HepG2 (cell line): ENCODE data around the gene GDAP1L1. TPM values are rescaled to one million over a fixed set of nuclear protein-coding genes. Genes with fewer than 3 reads are reported as not detected.
A peak's percentile ranks its signal among the peaks of the same experiment; 100 is the strongest.

Source experiments
- ELF3 ChIP-seq: IDR thresholded peaks from 2 replicates; pipeline ENCODE4 v1.6.1; 2016; ENCODE audit warnings: missing genetic modification reagents, missing compliant biosample characterization
- FOXA3 ChIP-seq: IDR thresholded peaks from 2 replicates; pipeline ENCODE4 v1.6.1; 2016; ENCODE audit warnings: missing genetic modification reagents, missing compliant biosample characterization
- HCFC1 ChIP-seq: fragments of 150-350 bp; IDR thresholded peaks from 2 replicates; pipeline ENCODE4 v1.6.1; 2014; ENCODE audit warnings: low read depth, low read length
- HDAC2 ChIP-seq: sonication (generic); formaldehyde crosslinking; IDR thresholded peaks from 2 replicates; pipeline ENCODE4 v1.4.0; 2020; ENCODE audit warnings: missing genetic modification reagents
- IKZF5 ChIP-seq: IDR thresholded peaks from 2 replicates; pipeline ENCODE4 v1.6.1; 2018; ENCODE audit warnings: missing genetic modification reagents, mild to moderate bottlenecking, missing compliant biosample characterization
- ISL2 ChIP-seq: sonication (generic); formaldehyde crosslinking; IDR thresholded peaks from 2 replicates; pipeline ENCODE4 v1.5.0; 2020; ENCODE audit warnings: missing genetic modification reagents
- KDM6A ChIP-seq: IDR thresholded peaks from 2 replicates; pipeline ENCODE4 v1.6.1; 2016; ENCODE audit warnings: low read depth
- MATR3 ChIP-seq: sonication (generic); formaldehyde crosslinking; IDR thresholded peaks from 2 replicates; pipeline ENCODE4 v1.4.0; 2020; ENCODE audit warnings: missing genetic modification reagents
- MTF2 ChIP-seq: sonication (generic); formaldehyde crosslinking; IDR thresholded peaks from 2 replicates; pipeline ENCODE4 v1.5.0; 2020; ENCODE audit warnings: missing genetic modification reagents, borderline replicate concordance
- SIN3A ChIP-seq: IDR thresholded peaks from 2 replicates; pipeline ENCODE4 v1.6.1; 2011; ENCODE audit warnings: low read depth, mild to moderate bottlenecking, control low read depth, low read length, borderline replicate concordance
- SMARCC2 ChIP-seq: fragments of 450-650 bp; IDR thresholded peaks from 2 replicates; pipeline ENCODE4 v1.6.1; 2017; ENCODE audit warnings: antibody characterized with exemption, mild to moderate bottlenecking
- U2AF1 ChIP-seq: fragments of 200-400 bp; formaldehyde crosslinking; optimal IDR thresholded peaks from 2 replicates; pipeline ENCODE3; 2017; ENCODE audit warnings: mild to moderate bottlenecking, low read depth, low read length
- ZBTB7B ChIP-seq: sonication (generic); formaldehyde crosslinking; IDR thresholded peaks from 2 replicates; pipeline ENCODE4 v1.4.0; 2020; ENCODE audit warnings: missing genetic modification reagents
- ZNF326 ChIP-seq: sonication (generic); formaldehyde crosslinking; IDR thresholded peaks from 2 replicates; pipeline ENCODE4 v1.4.0; 2020; ENCODE audit warnings: missing genetic modification reagents, borderline replicate concordance
- ZNF788 ChIP-seq: sonication (generic); formaldehyde crosslinking; IDR thresholded peaks from 2 replicates; pipeline ENCODE4 v1.5.0; 2020; ENCODE audit warnings: mild to moderate bottlenecking, missing genetic modification reagents, borderline replicate concordance
- ZSCAN29 ChIP-seq: sonication (generic); formaldehyde crosslinking; conservative IDR thresholded peaks from 2 replicates; pipeline ENCODE4 v1.4.0; 2020; ENCODE audit warnings: mild to moderate bottlenecking, missing genetic modification reagents
- polyA plus RNA-seq, 8 experiments: library from polyadenylated mRNA; depleted of rRNA in 3 of 8; stranded (reverse) in 7 of 8; unstranded in 1 of 8; fragments of >200 nt; fragmentation: Illumina TruSeq in 4 of 8; extraction: Trizol in 4 of 8; gene quantifications; 2 replicates each; pipeline versions ENCODE4 v1.2.1 to v1.2.3, GENCODE V29; 2011 to 2016; ENCODE audit warnings: low read depth in 4 of 8, missing spikeins in 1 of 8, mixed read lengths in 1 of 8; ENCODE audit not compliant: insufficient read depth in 1 of 8
- total RNA-seq, 5 experiments: library from RNA; depleted of rRNA; stranded (reverse); fragments of >200 nt; fragmentation: Illumina TruSeq; extraction: Trizol; gene quantifications; 2 replicates each; pipeline ENCODE4 v1.2.3, GENCODE V29; 2016; ENCODE audit warnings: low read depth in 1 of 5
- TF ChIP-seq, protein P1 (sequence below): sonication (generic); formaldehyde crosslinking; IDR thresholded peaks from 2 replicates; pipeline ENCODE4 v1.5.1; 2020; ENCODE audit warnings: mild to moderate bottlenecking, missing genetic modification reagents, moderate library complexity
- TF ChIP-seq, protein P2 (sequence below): IDR thresholded peaks from 2 replicates; pipeline ENCODE4 v1.6.1; 2012; ENCODE audit warnings: low read depth, low read length, improper control_type of control experiment
- TF ChIP-seq, protein P3 (sequence below): sonication (generic); formaldehyde crosslinking; IDR thresholded peaks from 2 replicates; pipeline ENCODE4 v1.8.1; 2023; ENCODE audit warnings: mild to moderate bottlenecking, missing genetic modification reagents, borderline replicate concordance

Gene GDAP1L1
- total and polyA plus RNA-seq, 2 of the 13 experiments (the other 11 are each of a cell fraction or from before 2014, with no cell fraction given), result 0.04 TPM; not detected in 1

DNA sequence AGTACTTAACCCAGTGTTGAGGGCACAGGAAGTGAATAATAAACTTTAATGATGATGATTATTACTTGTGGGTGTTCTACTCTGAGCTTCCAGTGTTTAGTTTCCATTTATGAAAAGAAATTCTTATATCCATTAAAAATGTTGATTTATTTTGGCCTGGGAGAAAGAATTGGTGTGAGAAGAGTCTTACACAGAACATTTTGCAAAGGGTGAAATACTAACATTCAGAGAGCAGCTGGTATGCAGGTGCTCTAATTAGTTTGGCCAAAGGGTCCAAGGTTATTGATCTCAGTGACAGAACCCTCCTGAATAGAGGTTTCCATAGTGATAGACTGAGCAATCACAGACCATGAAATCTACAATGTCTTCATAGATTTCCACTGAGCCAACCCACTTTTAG is 41.0 kb upstream of the GDAP1L1 start (continued):
- TF ChIP-seq ELF3 (CRISPR knock-in tag) (0 out of 2 replicates have a peak, but pooled peaks have one; percentile 47), SIN3A (0 out of 2 replicates have a peak, but pooled peaks have one; percentile 47), ZBTB7B (CRISPR knock-in tag) (0 out of 2 replicates have a peak, but pooled peaks have one; percentile 45), KDM6A (CRISPR knock-in tag) (peak; percentile 49; the same call in 1 of the 2 replicates), IKZF5 (CRISPR knock-in tag) (0 out of 2 replicates have a peak, but pooled peaks have one; percentile 48), U2AF1 (no peak), ZNF326 (CRISPR knock-in tag) (no peak), MATR3 (CRISPR knock-in tag) (no peak), ZSCAN29 (CRISPR knock-in tag) (no peak), MTF2 (CRISPR knock-in tag) (no peak), SMARCC2 (no peak), FOXA3 (CRISPR knock-in tag) (0 out of 2 replicates have a peak, but pooled peaks have one; percentile 6), ISL2 (CRISPR knock-in tag) (0 out of 2 replicates have a peak, but pooled peaks have one; percentile 47), HDAC2 (CRISPR knock-in tag) (peak; percentile 59), HCFC1 (no peak), ZNF788 (CRISPR knock-in tag) (no peak)
- TF ChIP-seq, protein P1, sequence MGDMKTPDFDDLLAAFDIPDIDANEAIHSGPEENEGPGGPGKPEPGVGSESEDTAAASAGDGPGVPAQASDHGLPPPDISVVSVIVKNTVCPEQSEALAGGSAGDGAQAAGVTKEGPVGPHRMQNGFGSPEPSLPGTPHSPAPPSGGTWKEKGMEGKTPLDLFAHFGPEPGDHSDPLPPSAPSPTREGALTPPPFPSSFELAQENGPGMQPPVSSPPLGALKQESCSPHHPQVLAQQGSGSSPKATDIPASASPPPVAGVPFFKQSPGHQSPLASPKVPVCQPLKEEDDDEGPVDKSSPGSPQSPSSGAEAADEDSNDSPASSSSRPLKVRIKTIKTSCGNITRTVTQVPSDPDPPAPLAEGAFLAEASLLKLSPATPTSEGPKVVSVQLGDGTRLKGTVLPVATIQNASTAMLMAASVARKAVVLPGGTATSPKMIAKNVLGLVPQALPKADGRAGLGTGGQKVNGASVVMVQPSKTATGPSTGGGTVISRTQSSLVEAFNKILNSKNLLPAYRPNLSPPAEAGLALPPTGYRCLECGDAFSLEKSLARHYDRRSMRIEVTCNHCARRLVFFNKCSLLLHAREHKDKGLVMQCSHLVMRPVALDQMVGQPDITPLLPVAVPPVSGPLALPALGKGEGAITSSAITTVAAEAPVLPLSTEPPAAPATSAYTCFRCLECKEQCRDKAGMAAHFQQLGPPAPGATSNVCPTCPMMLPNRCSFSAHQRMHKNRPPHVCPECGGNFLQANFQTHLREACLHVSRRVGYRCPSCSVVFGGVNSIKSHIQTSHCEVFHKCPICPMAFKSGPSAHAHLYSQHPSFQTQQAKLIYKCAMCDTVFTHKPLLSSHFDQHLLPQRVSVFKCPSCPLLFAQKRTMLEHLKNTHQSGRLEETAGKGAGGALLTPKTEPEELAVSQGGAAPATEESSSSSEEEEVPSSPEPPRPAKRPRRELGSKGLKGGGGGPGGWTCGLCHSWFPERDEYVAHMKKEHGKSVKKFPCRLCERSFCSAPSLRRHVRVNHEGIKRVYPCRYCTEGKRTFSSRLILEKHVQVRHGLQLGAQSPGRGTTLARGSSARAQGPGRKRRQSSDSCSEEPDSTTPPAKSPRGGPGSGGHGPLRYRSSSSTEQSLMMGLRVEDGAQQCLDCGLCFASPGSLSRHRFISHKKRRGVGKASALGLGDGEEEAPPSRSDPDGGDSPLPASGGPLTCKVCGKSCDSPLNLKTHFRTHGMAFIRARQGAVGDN (CRISPR knock-in tag), result no peak
- TF ChIP-seq, protein P2, sequence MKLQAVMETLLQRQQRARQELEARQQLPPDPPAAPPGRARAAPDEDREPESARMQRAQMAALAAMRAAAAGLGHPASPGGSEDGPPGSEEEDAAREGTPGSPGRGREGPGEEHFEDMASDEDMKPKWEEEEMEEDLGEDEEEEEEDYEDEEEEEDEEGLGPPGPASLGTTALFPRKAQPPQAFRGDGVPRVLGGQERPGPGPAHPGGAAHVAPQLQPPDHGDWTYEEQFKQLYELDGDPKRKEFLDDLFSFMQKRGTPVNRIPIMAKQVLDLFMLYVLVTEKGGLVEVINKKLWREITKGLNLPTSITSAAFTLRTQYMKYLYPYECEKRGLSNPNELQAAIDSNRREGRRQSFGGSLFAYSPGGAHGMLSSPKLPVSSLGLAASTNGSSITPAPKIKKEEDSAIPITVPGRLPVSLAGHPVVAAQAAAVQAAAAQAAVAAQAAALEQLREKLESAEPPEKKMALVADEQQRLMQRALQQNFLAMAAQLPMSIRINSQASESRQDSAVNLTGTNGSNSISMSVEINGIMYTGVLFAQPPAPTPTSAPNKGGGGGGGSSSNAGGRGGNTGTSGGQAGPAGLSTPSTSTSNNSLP, result peak; percentile 83
- TF ChIP-seq, protein P3, sequence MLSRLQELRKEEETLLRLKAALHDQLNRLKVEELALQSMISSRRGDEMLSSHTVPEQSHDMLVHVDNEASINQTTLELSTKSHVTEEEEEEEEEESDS (CRISPR knock-in tag), result no peak
